Amygdala (tissue), 56 donors: ENCODE measurements around the gene ANKS1B.
"Not testable (repeated sequence)": the region's sequence is repeated elsewhere in the genome, so short reads cannot be mapped to it uniquely, and the experiment has no call there.

Experiments
- DNase-seq, 56 donors: peaks; one replicate each; lab custom pipeline; 2025; lab: John Stamatoyannopoulos, UW

Gene ANKS1B

DNA sequence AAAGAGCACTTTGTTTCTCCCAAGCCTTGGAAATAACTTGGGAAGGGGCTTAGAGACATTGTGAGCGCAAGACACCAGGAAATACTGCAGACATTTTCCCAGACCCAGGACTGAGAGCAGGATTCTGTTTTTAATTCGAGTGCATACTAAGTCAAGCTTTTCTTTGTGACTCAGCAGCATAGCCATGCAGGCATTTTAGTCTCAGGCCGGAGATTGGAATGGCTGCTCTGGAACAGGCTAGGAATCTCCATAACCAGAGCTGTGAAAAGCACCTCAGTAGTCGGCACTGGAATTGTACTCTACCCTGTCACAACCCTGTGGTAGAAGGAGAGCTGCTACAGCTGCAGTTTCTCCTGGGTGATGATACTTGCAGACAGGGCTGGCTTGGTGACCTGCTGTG, 366.1 kb downstream of the ANKS1B start:
- DNase-seq = no peak

- DNase-seq = no peak
These were observed 373.1 kb downstream of the ANKS1B start for GRCh38 chr12:99611599-99611998.

GRCh38 chr12:99611117-99611516, 373.6 kb downstream of the ANKS1B start:
- no peak for DNase-seq

DNA sequence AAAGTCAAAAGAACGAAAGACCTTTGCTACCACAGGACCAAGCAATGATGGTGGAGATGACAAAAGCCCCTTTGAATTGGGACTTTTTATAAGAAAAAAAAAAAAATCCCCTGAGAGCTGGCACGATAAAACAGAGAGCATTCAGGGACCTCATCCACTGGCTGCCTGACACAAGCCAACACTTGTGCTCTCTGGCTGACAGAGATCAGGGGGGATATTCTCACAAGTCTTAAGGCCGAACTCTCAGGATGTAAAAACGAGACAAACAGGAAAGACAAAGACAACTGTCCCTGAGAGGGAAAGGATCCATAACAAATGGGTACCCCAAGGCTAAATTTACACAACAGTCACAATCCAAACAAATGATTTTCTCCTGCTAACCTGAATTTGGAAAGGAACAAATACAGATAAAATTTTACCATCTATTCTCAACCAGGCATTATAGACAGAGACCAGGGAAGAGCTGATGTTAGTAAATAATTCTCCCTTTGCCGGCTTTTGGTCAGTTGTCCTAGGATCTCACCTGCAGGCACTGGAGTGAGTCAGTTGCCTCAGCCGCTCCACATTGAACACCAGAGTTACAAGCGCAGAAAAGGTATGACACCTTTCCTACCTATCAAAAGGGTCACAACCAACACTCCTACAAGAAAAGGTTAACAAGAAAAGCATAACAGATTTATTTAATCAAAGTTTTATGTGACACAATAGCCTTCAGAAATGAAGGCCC, 375.1 kb downstream of the ANKS1B start:
- no peak for DNase-seq

- DNase-seq = no peak
These were observed 384.3 kb downstream of the ANKS1B start for GRCh38 chr12:99600388-99600787.

DNA sequence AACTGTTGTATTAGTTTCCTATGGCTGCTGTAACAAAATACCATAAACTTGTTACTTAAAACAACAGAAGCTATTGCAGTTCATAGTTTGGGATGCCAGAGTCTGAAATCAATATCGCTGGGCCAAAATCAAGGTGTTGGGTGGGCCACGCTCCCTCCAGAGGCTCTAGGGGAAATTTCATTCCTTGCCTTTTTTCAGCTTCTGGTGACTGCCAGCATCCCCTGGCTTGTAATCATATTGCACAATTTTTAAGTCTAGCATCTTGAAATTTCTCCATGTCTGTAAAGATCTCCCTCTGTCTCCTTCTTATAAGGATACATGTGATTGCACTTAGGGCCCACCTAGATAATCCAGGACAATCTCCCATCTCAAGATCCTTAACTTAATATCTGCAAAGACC, 386.0 kb downstream of the ANKS1B start:
- no peak for DNase-seq

DNA sequence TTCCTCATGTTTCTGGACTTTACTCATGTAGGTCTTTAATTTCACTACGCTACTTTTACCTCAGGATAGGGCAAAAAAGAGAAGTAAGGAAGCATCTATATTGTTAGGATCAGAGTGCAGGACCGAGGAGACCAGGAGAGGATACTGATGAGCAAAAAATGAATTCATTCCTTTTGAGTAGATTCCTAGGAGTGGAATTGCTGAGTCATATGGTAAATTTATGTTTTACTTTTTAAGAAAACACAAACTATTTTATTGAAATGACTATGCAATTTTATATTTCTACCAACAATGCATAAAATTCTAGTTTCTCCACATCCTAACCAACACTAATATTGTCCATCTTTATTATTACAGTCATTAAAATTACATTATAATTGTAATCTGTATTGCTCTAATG, 388.0 kb downstream of the ANKS1B start:
- no peak for DNase-seq

GRCh38 chr12:99577125-99577524, 407.6 kb downstream of the ANKS1B start:
- not testable (repeated sequence) for DNase-seq

GRCh38 chr12:99573980-99574379, 410.8 kb downstream of the ANKS1B start:
- DNase-seq = no peak

- DNase-seq = no peak
These were observed 417.7 kb downstream of the ANKS1B start for GRCh38 chr12:99567072-99567471.

- no peak for DNase-seq
These were observed 426.6 kb downstream of the ANKS1B start for GRCh38 chr12:99558109-99558508.

- DNase-seq = no peak
These were observed 431.3 kb downstream of the ANKS1B start for GRCh38 chr12:99553461-99553860.

- no peak for DNase-seq
These were observed 432.7 kb downstream of the ANKS1B start for GRCh38 chr12:99552022-99552421.

DNA sequence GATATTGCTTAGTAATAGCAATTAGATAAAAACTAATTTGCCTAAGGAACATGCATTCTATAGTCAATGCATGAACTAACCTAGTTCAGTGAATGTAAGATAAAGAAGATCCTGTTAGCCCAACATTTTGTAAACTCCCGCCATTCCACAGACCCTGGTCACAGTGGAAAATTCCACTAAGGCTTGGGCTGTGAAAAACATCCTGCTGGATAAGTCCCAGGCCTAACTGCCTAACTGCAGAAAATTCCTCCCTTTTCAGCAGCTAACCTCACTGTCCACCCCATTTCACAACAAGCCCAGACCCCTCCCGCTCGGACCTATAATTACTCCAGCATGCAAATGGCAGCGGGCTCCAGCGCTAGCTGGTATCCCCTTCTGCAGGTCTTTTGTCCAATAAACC, 435.1 kb downstream of the ANKS1B start:
- DNase-seq = no peak

GRCh38 chr12:99549196-99549595, 435.5 kb downstream of the ANKS1B start:
- no peak for DNase-seq

GRCh38 chr12:99544457-99544856, 440.3 kb downstream of the ANKS1B start:
- DNase-seq = no peak

GRCh38 chr12:99529966-99530365, 454.8 kb downstream of the ANKS1B start:
- no peak for DNase-seq

DNA sequence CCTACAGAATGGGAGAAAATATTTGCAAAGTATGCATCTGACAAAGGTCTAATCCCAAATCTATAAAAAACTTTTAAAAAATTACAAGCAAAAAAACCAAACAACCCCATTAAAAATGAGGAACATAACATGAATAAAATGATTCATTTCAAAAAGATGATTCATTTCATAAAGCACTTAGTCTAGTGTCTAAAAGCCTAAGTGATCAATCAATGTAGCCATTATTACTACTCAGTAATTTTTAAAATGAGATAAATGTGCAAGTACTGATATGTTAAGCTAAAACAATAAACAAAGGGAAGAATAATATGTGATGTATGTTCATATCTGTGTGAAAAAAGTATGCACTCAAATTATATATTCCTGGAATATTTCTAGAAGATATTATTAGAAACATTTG, 456.3 kb downstream of the ANKS1B start:
- DNase-seq = no peak

GRCh38 chr12:99523853-99524252, 460.9 kb downstream of the ANKS1B start:
- no peak for DNase-seq

DNA sequence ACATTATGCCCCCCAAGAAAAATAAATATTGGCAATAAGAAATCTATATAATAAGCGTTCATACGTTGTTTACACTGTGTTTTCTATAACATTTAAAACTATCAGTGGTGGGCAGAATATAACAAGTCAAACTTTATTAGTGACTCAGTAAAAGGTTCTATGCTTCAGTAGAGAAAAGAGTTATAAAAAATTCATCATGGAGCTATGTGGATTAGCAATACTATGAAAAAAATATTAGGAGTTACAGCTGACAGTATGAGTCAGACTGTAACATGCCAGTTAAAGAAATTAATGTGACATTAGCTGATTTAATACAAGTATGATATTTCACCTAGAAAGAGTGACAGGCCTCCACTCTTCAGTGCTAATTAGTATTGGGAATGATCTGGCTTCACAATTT, 462.3 kb downstream of the ANKS1B start:
- no peak for DNase-seq

DNA sequence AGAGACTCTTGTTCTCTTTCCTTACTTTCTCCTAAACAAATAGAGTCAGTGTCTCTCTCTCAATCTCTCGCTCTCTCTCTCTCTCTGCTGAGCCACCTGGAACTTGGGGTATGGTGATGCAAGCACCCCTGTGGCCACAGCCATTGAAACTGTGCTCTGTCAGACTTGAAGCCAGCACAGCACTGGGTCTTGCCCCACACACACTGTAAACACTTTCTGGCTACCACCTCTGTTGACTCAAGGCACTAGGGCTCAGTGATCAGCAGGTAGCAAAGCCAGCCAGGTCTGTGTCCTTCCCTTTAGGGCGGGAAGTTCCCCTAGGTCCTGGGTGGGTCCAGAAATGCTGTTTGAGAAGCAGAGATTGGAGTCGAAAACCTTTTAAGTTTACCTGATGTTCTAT, 463.1 kb downstream of the ANKS1B start:
- no peak for DNase-seq

DNA sequence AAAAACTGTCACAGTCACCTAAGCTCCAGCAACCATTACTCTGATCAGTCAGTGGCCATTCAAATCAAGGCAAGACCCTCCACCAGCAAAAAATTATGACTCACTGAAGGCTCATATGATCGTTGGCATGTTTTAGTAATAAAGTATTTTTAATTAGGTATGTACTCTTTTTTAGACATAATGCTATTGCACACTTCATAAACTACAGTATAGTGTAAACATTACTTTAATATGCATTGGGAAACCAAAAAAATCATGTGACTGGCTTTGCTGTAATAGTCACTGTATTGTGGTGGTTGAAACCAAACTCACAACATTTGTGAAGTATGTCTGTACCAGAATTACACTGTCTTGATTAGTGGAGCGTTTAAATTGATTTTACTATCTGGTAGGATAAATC, 471.7 kb downstream of the ANKS1B start:
- DNase-seq = no peak

DNA sequence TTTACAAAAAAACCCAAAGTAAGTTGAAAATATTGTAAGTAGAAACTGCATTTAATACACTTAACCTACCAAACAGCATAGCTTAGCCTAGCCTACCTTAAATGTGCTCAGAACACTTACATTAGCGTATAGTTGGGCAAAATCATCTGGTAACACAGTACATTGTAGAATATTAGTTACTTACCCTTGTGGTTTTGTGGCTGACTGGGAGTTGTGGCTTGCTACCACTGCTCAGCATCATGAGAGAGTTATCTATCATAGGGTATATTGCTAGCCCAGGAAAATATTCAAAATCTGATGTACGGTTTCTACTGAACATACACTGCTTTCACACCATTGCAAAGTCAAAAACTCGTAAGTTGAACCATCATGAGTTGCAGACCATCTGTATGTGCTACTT, 478.9 kb downstream of the ANKS1B start:
- DNase-seq = no peak
